Inflammatory macrophage treated with lipopolysaccharide for 4 hours (primary cell): ENCODE results near the gene WNT7A.

Source experiments
- DNase-seq: peaks from one replicate; pipeline ENCODE4 v3.0.0-alpha.2; 2020

WNT7A gene

GRCh38 chr3:13791198-13792050 lies 88.4 kb downstream of the WNT7A start:
- DNase-seq, result no peak

- DNase-seq, result no peak
These were observed 89.3 kb downstream of the WNT7A start for GRCh38 chr3:13790376-13791197.

- no peak for DNase-seq
These were observed 91.1 kb downstream of the WNT7A start for GRCh38 chr3:13788522-13789424.

- DNase-seq, result no peak
These were observed 92.2 kb downstream of the WNT7A start for GRCh38 chr3:13787533-13788132.

GRCh38 chr3:13786811-13787210 lies 93.1 kb downstream of the WNT7A start:
- no peak for DNase-seq

- no peak for DNase-seq
These were observed 93.9 kb downstream of the WNT7A start for GRCh38 chr3:13785853-13786436.

- DNase-seq, result no peak
These were observed 94.5 kb downstream of the WNT7A start for GRCh38 chr3:13785351-13785750.

GRCh38 chr3:13783476-13783875 lies 96.4 kb downstream of the WNT7A start:
- no peak for DNase-seq

- DNase-seq, result no peak
These were observed 97.4 kb downstream of the WNT7A start for GRCh38 chr3:13782501-13782900.

GRCh38 chr3:13781417-13781816 lies 98.5 kb downstream of the WNT7A start:
- DNase-seq, result no peak

GRCh38 chr3:13780432-13781176 lies 99.3 kb downstream of the WNT7A start:
- DNase-seq, result no peak

- DNase-seq, result no peak
These were observed 103.4 kb downstream of the WNT7A start for GRCh38 chr3:13776253-13777050.

GRCh38 chr3:13772885-13773745 lies 106.8 kb downstream of the WNT7A start:
- no peak for DNase-seq

- DNase-seq, result no peak
These were observed 107.5 kb downstream of the WNT7A start for GRCh38 chr3:13772321-13772745.

GRCh38 chr3:13771496-13771895 lies 108.4 kb downstream of the WNT7A start:
- DNase-seq, result no peak

- DNase-seq, result no peak
These were observed 109.4 kb downstream of the WNT7A start for GRCh38 chr3:13770170-13771169.

- DNase-seq, result no peak
These were observed 110.4 kb downstream of the WNT7A start for GRCh38 chr3:13769422-13769821.

GRCh38 chr3:13768453-13768852 lies 111.4 kb downstream of the WNT7A start:
- DNase-seq, result no peak
